Measurements from ENCODE around the gene SCD5.

DNA sequence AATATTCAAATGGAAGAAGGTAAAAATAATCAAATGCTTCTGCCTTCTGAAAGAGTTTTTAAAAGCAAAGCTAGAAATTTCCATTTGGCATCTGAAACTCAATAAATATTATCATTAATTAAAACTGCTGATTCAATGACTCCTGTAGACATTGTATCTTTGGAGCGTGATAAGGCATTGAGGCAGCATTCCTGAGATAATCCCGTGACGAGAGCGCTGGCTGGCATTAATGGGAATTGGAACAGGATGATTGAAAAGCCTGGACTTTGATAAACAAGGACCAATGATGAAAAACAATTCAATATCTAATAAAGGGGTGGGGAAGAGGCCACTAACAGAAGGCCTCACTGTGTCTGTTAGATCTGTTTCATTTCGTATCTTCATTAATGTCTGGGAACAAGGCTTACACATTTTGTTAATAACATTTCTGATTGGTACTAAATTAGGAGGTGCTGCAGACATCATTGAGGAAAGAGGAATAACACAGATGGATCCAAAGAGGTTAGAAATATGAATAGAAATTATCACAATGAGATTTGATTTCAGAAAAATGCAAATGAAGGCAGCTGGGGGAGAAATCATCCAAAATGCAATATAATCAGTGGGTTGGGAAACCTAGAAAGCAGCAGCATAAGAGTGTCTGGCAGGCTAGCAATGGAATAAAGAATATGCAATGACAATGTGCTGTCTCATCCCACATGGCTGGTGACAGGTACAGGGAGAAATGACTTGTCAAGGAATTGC lies 102.3 kb downstream of the SCD5 start:
- TF ChIP-seq, protein P1, sequence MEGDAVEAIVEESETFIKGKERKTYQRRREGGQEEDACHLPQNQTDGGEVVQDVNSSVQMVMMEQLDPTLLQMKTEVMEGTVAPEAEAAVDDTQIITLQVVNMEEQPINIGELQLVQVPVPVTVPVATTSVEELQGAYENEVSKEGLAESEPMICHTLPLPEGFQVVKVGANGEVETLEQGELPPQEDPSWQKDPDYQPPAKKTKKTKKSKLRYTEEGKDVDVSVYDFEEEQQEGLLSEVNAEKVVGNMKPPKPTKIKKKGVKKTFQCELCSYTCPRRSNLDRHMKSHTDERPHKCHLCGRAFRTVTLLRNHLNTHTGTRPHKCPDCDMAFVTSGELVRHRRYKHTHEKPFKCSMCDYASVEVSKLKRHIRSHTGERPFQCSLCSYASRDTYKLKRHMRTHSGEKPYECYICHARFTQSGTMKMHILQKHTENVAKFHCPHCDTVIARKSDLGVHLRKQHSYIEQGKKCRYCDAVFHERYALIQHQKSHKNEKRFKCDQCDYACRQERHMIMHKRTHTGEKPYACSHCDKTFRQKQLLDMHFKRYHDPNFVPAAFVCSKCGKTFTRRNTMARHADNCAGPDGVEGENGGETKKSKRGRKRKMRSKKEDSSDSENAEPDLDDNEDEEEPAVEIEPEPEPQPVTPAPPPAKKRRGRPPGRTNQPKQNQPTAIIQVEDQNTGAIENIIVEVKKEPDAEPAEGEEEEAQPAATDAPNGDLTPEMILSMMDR (IDR thresholded peaks at IDR 0.05), result no peak
- no peak for TF ChIP-seq POLR2A (IDR thresholded peaks at IDR 0.05)

Data from prostate gland (tissue), 2 donors.